ENCODE data around the gene PARP1.
A peak's percentile ranks its signal among the peaks of the same experiment; 100 is the strongest.

GRCh38 chr1:226424221-226425003 lies 16.5 kb upstream of the PARP1 start:
- TF ChIP-seq CTCF (IDR thresholded peaks at IDR 0.05) (peak; percentile 83), TCF7L2 (IDR thresholded peaks at IDR 0.05; ENCODE audit: low read depth, low read length) (no peak), REST (IDR thresholded peaks at IDR 0.05; ENCODE audit: insufficient read depth in 1 of 2, low read depth in 2 of 2, low read length in 1 of 2) (no peak), POLR2AphosphoS5 (IDR thresholded peaks at IDR 0.05; ENCODE audit: low read depth, low read length) (no peak), SIN3A (IDR thresholded peaks at IDR 0.05; ENCODE audit: borderline replicate concordance, insufficient read depth, low read depth, low read length) (no peak)
